Tibial nerve (tissue), 4 donors: ENCODE measurements around the gene COMMD7. TPM values are rescaled to one million over a fixed set of nuclear protein-coding genes. Genes with fewer than 3 reads are reported as not detected.

Source experiments
- DNase-seq, 2 donors: peaks; one replicate each; pipeline ENCODE4 v3.0.0-alpha.2; 2019; ENCODE audit warnings: low spot score in 2 of 2
- H3K27ac ChIP-seq, 4 donors: fragments of 200-600 bp; sonication (generic) in 3 of 4; one replicate each; pipeline ENCODE4 v1.5.1; 2017 to 2019; ENCODE audit warnings: mild to moderate bottlenecking in 1 of 4
- H3K27me3 ChIP-seq, 2 donors: fragments of 200-600 bp; sonication (generic) in 1 of 2; one replicate each; pipeline versions ENCODE4 v1.5.1 to v1.6.0; 2017 to 2019
- H3K36me3 ChIP-seq, 3 donors: fragments of 200-600 bp; sonication (generic); one replicate each; pipeline ENCODE4 v1.5.1; 2018 to 2019
- H3K4me1 ChIP-seq, 4 donors: fragments of 200-600 bp; sonication (generic) in 3 of 4; one replicate each; pipeline ENCODE4 v1.5.1; 2017 to 2019
- H3K4me3 ChIP-seq, 4 donors: fragments of 200-600 bp; sonication (generic) in 3 of 4; one replicate each; pipeline ENCODE4 v1.5.1; 2017 to 2019; ENCODE audit warnings: mild to moderate bottlenecking in 1 of 4, moderate library complexity in 1 of 4
- H3K9me3 ChIP-seq, 4 donors: fragments of 200-600 bp; sonication (generic) in 3 of 4; one replicate each; pipeline ENCODE4 v1.5.1; 2017 to 2019
- CTCF ChIP-seq, 5 experiments: fragments of 200-600 bp in 3 of 5; fragments of 450-650 bp in 2 of 5; sonication (generic) in 3 of 5; IDR thresholded peaks; one replicate each; pipeline ENCODE4 v1.5.1; 2016 to 2019; ENCODE audit warnings: antibody characterized with exemption in 5 of 5, mild to moderate bottlenecking in 3 of 5, moderate library complexity in 2 of 5
- EP300 ChIP-seq, 2 donors: sonication (generic); formaldehyde crosslinking; IDR thresholded peaks; one replicate each; pipeline ENCODE4 v1.6.1; 2017; ENCODE audit warnings: antibody characterized with exemption in 2 of 2, mild to moderate bottlenecking in 1 of 2
- POLR2A ChIP-seq, 2 donors: fragments of 450-650 bp; IDR thresholded peaks; one replicate each; pipeline ENCODE4 v1.6.1; 2017; ENCODE audit warnings: antibody characterized with exemption in 2 of 2, mild to moderate bottlenecking in 2 of 2, moderate library complexity in 2 of 2
- WGBS, 2 donors: methylation state at CpG; one replicate each; pipeline ENCODE4 v1.1.5; 2018; 5-methylcytosine and 5-hydroxymethylcytosine counted together
- total RNA-seq, 4 donors: library from RNA; depleted of rRNA; stranded (reverse); fragments of >200 nt; gene quantifications; one replicate each; pipeline ENCODE4 v1.1.0, GENCODE V29; 2016

Gene COMMD7
- total RNA-seq, 4 donors from 2014 or later = 14.1 to 33.2 (median 17.8) TPM

- H3K36me3 ChIP-seq = no peaks in the 10 kb centered on the region
- peaks cover 0 to 19% (median 0%) of the 10 kb centered on the region in 4 donors for H3K4me1 ChIP-seq
- H3K4me3 ChIP-seq = no peak overlapping the region
- H3K27me3 ChIP-seq = no peaks in the 10 kb centered on the region
- no peaks in the 10 kb centered on the region for H3K9me3 ChIP-seq
- H3K27ac ChIP-seq = no peak overlapping the region
- 50 to 61% methylated on average over 5 to 6 of the region's 6 CpGs for WGBS, 2 donors
- no peak for DNase-seq
- no peak for TF ChIP-seq POLR2A (IDR thresholded peaks at IDR 0.05)
- TF ChIP-seq EP300 (IDR thresholded peaks at IDR 0.05) = no peak
- TF ChIP-seq CTCF (IDR thresholded peaks at IDR 0.05) = no peak
Measured at GRCh38 chr20:32663335-32664011, 79.8 kb downstream of the COMMD7 start.

GRCh38 chr20:32661820-32662528, 81.3 kb downstream of the COMMD7 start:
- Histone ChIP-seq H3K27ac (no peak overlapping the region), H3K36me3 (no peaks in the 10 kb centered on the region), H3K4me3 (no peak overlapping the region), H3K4me1 (peaks cover 0 to 19% (median 0%) of the 10 kb centered on the region in 4 donors), H3K9me3 (no peaks in the 10 kb centered on the region), H3K27me3 (no peaks in the 10 kb centered on the region)
- no peak for DNase-seq
- WGBS, 2 donors = 91 to 92% methylated on average over 9 to 10 of the region's 10 CpGs
- TF ChIP-seq POLR2A (IDR thresholded peaks at IDR 0.05) (no peak), CTCF (IDR thresholded peaks at IDR 0.05) (no peak)

- TF ChIP-seq POLR2A (IDR thresholded peaks at IDR 0.05) = no peak
- no peak for TF ChIP-seq CTCF (IDR thresholded peaks at IDR 0.05)
- TF ChIP-seq EP300 (IDR thresholded peaks at IDR 0.05) = no peak
- Histone ChIP-seq H3K9me3 (no peaks in the 10 kb centered on the region), H3K4me3 (no peak overlapping the region), H3K36me3 (no peaks in the 10 kb centered on the region), H3K27me3 (no peaks in the 10 kb centered on the region), H3K27ac (no peak overlapping the region), H3K4me1 (peaks cover 0 to 18% (median 0%) of the 10 kb centered on the region in 4 donors)
- 87 to 90% methylated on average over 8 of the region's 8 CpGs for WGBS, 2 donors
- DNase-seq = no peak
Measured at GRCh38 chr20:32660661-32661060, 82.6 kb downstream of the COMMD7 start.

- Histone ChIP-seq H3K27me3 (no peaks in the 10 kb centered on the region), H3K4me3 (no peak overlapping the region), H3K36me3 (no peaks in the 10 kb centered on the region), H3K9me3 (no peaks in the 10 kb centered on the region), H3K27ac (no peak overlapping the region), H3K4me1 (peaks cover 0 to 6% (median 4%) of the 10 kb centered on the region in 4 donors)
- TF ChIP-seq POLR2A (IDR thresholded peaks at IDR 0.05) = no peak
- no peak for TF ChIP-seq EP300 (IDR thresholded peaks at IDR 0.05)
- no peak for TF ChIP-seq CTCF (IDR thresholded peaks at IDR 0.05)
- 89 to 100% methylated on average over 1 of the region's 1 CpG for WGBS, 2 donors
- no peak for DNase-seq
Measured at GRCh38 chr20:32656827-32657226, 86.4 kb downstream of the COMMD7 start.

- H3K27ac ChIP-seq = no peak overlapping the region
- no peaks in the 10 kb centered on the region for H3K9me3 ChIP-seq
- no peak overlapping the region for H3K4me3 ChIP-seq
- peaks cover 0 to 6% (median 4%) of the 10 kb centered on the region in 4 donors for H3K4me1 ChIP-seq
- no peaks in the 10 kb centered on the region for H3K36me3 ChIP-seq
- H3K27me3 ChIP-seq = no peaks in the 10 kb centered on the region
- WGBS, 2 donors = 53 to 63% methylated on average over 2 of the region's 2 CpGs
- no peak for DNase-seq
- no peak for TF ChIP-seq CTCF (IDR thresholded peaks at IDR 0.05)
- TF ChIP-seq POLR2A (IDR thresholded peaks at IDR 0.05) = no peak
- TF ChIP-seq EP300 (IDR thresholded peaks at IDR 0.05) = no peak
Measured at GRCh38 chr20:32655903-32656512, 87.3 kb downstream of the COMMD7 start.
